GM12892 (cell line): ENCODE results near the gene TOP1.

Source experiments
- POLR2A ChIP-seq: IDR thresholded peaks from 2 replicates; pipeline ENCODE4 v1.6.1; 2011; ENCODE audit warnings: low read depth, low read length, control low read depth
- POLR2AphosphoS5 ChIP-seq: IDR thresholded peaks from 2 replicates; pipeline ENCODE4 v1.6.1; 2011; ENCODE audit warnings: low read depth, low read length, control low read depth
- TAF1 ChIP-seq: IDR thresholded peaks from 2 replicates; pipeline ENCODE4 v1.6.1; 2011; ENCODE audit warnings: low read depth, mild to moderate bottlenecking, control low read depth, low read length, borderline replicate concordance

GRCh38 chr20:40993794-40994540 is 34.7 kb upstream of the TOP1 start:
- TF ChIP-seq TAF1 (no peak), POLR2AphosphoS5 (no peak), POLR2A (no peak)
